HUES48 (cell line): ENCODE measurements around the gene SCN9A.

Source experiments
- H3K27ac ChIP-seq: one replicate; pipeline ENCODE4 v1.7.0; 2013; ENCODE audit warnings: low read depth, low read length, inconsistent platforms
- H3K27me3 ChIP-seq: 2 replicates; pipeline ENCODE4 v1.6.1; 2013; ENCODE audit warnings: mild to moderate bottlenecking, low read length; ENCODE audit not compliant: control insufficient read depth, insufficient read depth
- H3K36me3 ChIP-seq: 2 replicates; pipeline ENCODE4 v1.6.1; 2013; ENCODE audit warnings: low read length; ENCODE audit not compliant: control insufficient read depth, insufficient read depth
- H3K4me1 ChIP-seq: 2 replicates; pipeline ENCODE4 v1.6.1; 2013; ENCODE audit warnings: mild to moderate bottlenecking, low read length; ENCODE audit not compliant: control insufficient read depth, insufficient read depth
- H3K4me3 ChIP-seq: 2 replicates; pipeline ENCODE4 v1.5.1; 2013; ENCODE audit warnings: mild to moderate bottlenecking, low read depth, low read length
- H3K9ac ChIP-seq: 2 replicates; pipeline ENCODE4 v1.6.1; 2013; ENCODE audit warnings: mild to moderate bottlenecking, low read depth, low read length, moderate library complexity
- H3K9me3 ChIP-seq: 2 replicates; pipeline ENCODE4 v1.6.1; 2013; ENCODE audit warnings: low read length; ENCODE audit not compliant: control insufficient read depth, insufficient read depth

Gene SCN9A

DNA sequence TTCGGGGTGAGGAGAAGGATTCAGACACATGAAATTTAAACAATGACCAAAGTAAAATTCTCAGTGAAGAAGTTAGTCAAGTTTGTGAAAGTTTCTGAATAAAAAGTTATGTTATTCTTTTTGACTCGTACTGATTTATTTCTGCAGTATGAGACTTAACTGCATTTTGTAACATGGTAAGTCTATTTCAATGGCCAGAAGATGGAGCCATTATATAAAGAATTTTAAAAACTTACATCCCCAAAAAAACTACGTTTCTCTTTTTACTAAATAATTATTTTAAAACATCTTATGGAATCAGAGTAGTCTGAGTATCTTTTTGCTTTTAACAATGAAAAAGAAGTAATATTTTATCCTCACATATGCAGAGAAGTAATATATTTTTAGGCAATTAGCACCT, 196.5 kb downstream of the SCN9A start:
- Histone ChIP-seq H3K27me3 (no peaks in the 10 kb centered on the region), H3K4me3 (no peak overlapping the region), H3K4me1 (peaks cover 14% of the 10 kb centered on the region), H3K9ac (no peak overlapping the region), H3K9me3 (no peaks in the 10 kb centered on the region), H3K27ac (no peak overlapping the region), H3K36me3 (no peaks in the 10 kb centered on the region)

DNA sequence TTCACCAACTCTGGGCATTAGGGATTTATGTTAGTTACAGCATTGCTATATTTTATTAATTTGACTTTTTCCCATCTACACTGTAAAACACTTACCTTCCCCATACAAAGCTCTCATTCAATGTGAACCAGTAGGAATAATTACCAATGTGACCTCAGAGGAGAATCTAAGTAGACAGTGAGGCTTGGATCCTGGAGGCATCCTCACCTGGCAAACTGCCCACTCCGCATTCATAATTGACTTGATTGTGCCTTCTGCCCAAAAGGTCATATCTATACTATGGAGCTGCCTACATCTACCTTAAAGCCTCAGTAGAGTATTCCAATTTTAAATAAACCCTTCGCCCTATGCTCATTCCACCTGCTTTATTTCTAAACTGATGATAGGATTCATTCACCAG, 202.5 kb downstream of the SCN9A start:
- Histone ChIP-seq H3K27me3 (no peaks in the 10 kb centered on the region), H3K4me3 (no peak overlapping the region), H3K36me3 (no peaks in the 10 kb centered on the region), H3K27ac (no peak overlapping the region), H3K9ac (no peak overlapping the region), H3K4me1 (no peaks in the 10 kb centered on the region), H3K9me3 (no peaks in the 10 kb centered on the region)

DNA sequence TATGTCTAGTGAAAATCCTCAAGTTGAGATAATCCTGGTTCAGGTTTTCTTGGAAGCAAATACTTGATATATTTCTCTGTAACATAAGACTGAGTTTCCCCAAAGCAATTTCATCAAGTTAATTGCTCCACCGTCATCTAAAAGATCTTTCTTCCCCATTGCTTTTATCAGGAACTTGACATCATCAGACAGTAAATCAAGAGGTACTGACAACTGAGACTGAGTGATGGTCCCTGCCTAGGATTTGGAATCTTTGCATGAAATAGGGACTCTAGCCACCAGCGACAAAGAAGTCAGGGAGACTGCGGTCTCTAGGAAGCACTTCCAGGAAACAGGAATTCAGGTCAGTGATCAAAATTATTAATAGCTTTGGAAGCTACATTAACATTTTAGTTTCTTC, 204.5 kb downstream of the SCN9A start:
- Histone ChIP-seq H3K9me3 (no peaks in the 10 kb centered on the region), H3K27me3 (no peaks in the 10 kb centered on the region), H3K36me3 (no peaks in the 10 kb centered on the region), H3K4me1 (no peaks in the 10 kb centered on the region), H3K27ac (no peak overlapping the region), H3K4me3 (no peak overlapping the region), H3K9ac (no peak overlapping the region)

DNA sequence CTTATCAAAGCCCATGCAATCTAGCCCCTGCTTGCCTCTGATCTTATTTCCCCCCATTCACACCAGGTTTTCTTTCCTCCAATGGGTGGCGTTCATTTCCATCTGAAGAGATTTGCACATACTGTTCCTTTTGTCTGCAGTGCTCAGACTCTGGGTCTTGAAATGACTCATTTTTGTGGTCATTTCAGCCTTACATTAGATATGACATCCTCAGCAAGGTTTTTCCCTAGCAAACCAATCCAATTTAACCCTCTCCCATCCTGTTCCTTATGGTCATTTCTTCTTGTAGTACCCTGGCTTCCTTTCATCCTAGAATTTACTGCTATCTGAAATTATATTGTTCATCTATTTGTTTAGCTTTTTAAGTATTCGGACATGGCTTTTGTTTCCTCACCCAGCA, 205.4 kb downstream of the SCN9A start:
- Histone ChIP-seq H3K9ac (no peak overlapping the region), H3K27me3 (no peaks in the 10 kb centered on the region), H3K9me3 (no peaks in the 10 kb centered on the region), H3K4me1 (no peaks in the 10 kb centered on the region), H3K4me3 (no peak overlapping the region), H3K27ac (no peak overlapping the region), H3K36me3 (no peaks in the 10 kb centered on the region)

DNA sequence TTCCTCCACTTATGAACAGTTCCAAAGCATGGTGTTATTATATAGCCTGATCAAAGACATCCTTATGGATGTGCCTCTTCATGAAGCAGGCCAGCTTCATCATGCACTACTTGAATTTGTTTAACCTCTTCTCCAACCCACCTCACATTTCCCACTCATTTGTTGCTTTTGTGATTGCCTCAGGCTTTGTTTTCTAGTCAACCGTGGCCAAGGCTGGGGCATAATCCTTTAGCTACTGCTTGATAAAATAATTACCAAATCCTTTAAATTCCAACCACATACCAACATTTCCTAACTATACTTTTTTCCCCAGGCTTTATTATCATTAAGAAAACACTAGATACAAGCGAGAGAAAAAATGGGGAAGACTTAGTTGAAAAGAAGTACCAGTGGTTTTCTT, 208.3 kb downstream of the SCN9A start:
- Histone ChIP-seq H3K9me3 (no peaks in the 10 kb centered on the region), H3K9ac (no peak overlapping the region), H3K27me3 (no peaks in the 10 kb centered on the region), H3K4me1 (no peaks in the 10 kb centered on the region), H3K36me3 (no peaks in the 10 kb centered on the region), H3K27ac (no peak overlapping the region), H3K4me3 (no peak overlapping the region)

DNA sequence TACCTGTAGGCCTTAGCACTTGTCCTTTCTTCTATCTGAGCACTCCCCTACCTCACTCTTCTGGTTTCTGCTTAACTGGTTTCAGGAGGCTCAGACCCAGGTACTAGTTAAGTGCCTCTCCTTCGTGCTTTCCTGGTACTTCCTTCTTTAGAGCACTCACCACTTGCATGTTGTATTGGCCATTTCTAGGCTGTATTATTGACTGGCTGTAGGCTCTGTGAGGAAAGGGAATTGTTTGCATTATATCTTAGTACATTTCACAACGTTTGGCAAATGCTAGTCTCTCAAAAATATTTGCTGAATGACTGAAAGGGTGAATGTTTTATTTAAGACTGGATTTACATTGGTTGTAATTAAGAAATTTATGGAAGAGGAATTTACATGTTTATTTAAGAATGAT, 212.0 kb downstream of the SCN9A start:
- Histone ChIP-seq H3K4me3 (no peak overlapping the region), H3K9me3 (no peaks in the 10 kb centered on the region), H3K36me3 (no peaks in the 10 kb centered on the region), H3K4me1 (no peaks in the 10 kb centered on the region), H3K27ac (no peak overlapping the region), H3K27me3 (no peaks in the 10 kb centered on the region), H3K9ac (no peak overlapping the region)

DNA sequence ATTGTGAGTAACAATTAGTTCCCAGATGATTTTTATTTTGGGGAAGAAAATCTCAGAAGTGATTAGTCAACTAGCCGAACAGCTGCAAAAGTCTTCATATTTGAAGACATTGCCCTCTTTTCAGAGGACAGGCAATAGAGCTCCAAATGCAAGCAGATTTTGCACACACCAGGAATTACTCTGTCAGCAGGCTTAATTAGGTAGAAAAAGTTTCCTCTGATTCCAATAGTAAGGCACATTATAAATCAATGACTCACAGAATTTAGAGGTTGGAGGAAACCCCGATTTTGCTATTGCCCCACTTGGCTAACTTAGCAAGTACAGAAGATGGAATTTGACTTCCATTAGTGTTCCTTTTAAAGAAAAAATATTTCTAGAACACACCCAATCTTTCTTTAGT, 217.2 kb downstream of the SCN9A start:
- Histone ChIP-seq H3K9ac (no peak overlapping the region), H3K9me3 (no peaks in the 10 kb centered on the region), H3K27me3 (no peaks in the 10 kb centered on the region), H3K36me3 (no peaks in the 10 kb centered on the region), H3K4me3 (no peak overlapping the region), H3K27ac (no peak overlapping the region), H3K4me1 (no peaks in the 10 kb centered on the region)

DNA sequence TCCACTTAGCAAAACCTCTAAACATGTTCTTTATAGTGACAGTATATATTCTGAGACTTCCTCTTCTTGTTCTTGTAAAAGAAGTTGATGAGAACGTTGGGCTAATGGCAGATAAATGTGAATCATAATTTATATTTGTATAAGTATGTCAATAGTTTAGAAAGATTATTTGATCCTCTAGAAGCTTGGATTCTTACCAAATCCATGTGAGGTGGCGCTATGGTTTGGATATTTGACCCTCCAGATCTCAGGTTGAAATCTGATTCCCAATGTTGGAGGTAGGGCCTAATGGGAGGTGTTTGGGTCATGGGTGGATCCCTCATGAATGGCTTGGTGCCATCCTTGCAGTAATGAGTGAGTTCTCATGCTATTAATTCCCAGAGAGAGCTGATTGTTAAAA, 218.2 kb downstream of the SCN9A start:
- Histone ChIP-seq H3K36me3 (no peaks in the 10 kb centered on the region), H3K9ac (no peak overlapping the region)

DNA sequence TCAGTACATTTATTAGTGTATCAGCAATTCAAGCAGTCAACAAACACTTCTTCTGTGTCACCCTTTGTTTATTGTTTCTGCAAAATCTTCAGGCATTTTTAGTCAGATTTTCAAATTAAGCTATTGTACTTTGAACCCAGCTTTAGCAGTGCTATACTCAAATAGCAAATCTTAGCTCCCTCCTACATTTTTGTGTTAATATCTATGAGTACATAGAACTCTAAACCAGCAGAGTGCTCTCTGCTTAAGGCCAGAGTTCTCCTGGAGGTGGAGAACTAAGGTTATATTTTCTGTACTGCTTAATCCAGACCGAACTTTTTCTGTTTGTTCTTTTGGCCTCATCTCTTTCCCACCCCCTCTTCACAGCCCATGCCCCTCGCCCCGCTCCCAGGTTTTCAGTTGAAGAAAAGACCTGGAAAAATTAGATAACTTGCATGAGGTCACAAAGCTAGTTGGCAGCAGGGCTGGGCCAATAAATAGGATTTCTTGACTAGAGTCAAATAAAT, 218.7 kb downstream of the SCN9A start:
- Histone ChIP-seq H3K27ac (no peak overlapping the region), H3K4me1 (no peaks in the 10 kb centered on the region), H3K9ac (no peak overlapping the region), H3K36me3 (no peaks in the 10 kb centered on the region), H3K9me3 (no peaks in the 10 kb centered on the region), H3K4me3 (no peak overlapping the region), H3K27me3 (no peaks in the 10 kb centered on the region)

More for the DNA sequence above, 218.2 kb downstream of the SCN9A start:
- no peak overlapping the region for H3K4me3 ChIP-seq
- H3K4me1 ChIP-seq: no peaks in the 10 kb centered on the region
- H3K27me3 ChIP-seq: no peaks in the 10 kb centered on the region
- no peak overlapping the region for H3K27ac ChIP-seq
- H3K9me3 ChIP-seq: no peaks in the 10 kb centered on the region

DNA sequence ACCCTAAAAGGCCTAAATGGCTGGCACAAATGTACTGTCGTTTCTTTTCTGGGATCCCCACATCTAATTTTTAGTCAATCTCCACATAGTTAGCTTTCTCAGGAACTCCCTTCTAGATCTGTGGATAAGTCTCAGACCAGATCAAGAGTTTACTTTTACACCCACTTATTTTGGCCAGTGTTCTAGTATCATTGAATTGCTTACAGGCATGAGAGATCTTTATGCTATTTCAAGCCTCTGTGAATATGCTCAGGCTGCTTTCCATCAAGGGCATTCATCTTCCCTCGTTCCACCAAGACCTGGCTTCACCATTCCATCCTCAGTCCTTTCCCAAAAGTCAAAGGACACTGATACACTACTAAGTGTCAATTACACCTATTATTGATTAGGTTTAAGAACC, 220.2 kb downstream of the SCN9A start:
- Histone ChIP-seq H3K27me3 (no peaks in the 10 kb centered on the region), H3K4me3 (no peak overlapping the region), H3K9ac (no peak overlapping the region), H3K27ac (no peak overlapping the region), H3K9me3 (no peaks in the 10 kb centered on the region), H3K36me3 (no peaks in the 10 kb centered on the region), H3K4me1 (no peaks in the 10 kb centered on the region)

DNA sequence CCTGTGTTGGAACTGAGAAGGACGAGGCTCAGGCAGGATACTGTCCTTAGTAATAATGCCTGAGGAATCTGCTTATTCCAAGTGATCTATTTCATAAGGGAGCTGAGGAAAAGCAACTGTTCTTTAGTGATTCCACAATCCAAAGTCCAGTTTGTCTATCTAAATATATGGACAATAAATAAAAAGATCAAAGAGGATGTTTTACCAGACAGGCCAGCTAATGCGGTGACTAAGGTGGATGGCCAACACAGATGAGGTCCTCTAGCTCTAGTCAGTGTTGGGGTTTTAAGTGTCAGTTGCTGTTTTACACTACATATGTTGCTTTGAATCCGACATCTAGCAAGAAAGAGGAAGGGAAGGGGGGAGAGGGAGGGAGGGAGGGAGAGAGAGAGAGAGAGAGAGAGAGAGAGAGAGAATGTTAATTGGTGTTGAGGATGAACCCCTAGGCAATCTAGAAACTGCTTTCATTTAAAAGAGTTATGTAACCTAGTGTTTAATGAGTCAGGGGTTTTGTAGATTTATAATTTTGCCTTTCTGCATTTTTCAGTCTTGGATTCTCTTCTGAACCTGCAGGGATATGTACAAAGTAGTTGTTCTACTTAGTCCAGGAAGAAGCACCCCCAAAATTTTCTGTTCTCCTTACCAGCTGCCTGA, 220.9 kb downstream of the SCN9A start:
- Histone ChIP-seq H3K4me1 (no peaks in the 10 kb centered on the region), H3K27ac (no peak overlapping the region), H3K9ac (no peak overlapping the region), H3K36me3 (no peaks in the 10 kb centered on the region), H3K9me3 (no peaks in the 10 kb centered on the region), H3K27me3 (no peaks in the 10 kb centered on the region), H3K4me3 (no peak overlapping the region)
